Ureter (tissue), 1 donor: ENCODE results near the gene CHP2. TPM values are rescaled to one million over a fixed set of nuclear protein-coding genes. Genes with fewer than 3 reads are reported as not detected.

Experiments used
- total RNA-seq: library from RNA; stranded (reverse); gene quantifications from one replicate; pipeline ENCODE4 v1.2.4, GENCODE V29; 2023
- donor health status: DM: yes; HTN: yes; CAD: no.

The CHP2 gene
- total RNA-seq, 1 donor from 2014 or later = 7.9 TPM

Other genes starting within 250 kb of the CHP2 start
- gene GGA2, start 244.5 kb upstream of the CHP2 start, total RNA-seq = 99.4 TPM
- 45.6 TPM for gene EARS2, start 197.7 kb upstream of the CHP2 start, total RNA-seq
- 51.3 TPM for gene UBFD1, start 197.3 kb upstream of the CHP2 start, total RNA-seq
- 60.1 TPM for gene NDUFAB1, start 158.7 kb upstream of the CHP2 start, total RNA-seq
- 21.3 TPM for gene PALB2, start 113.7 kb upstream of the CHP2 start, total RNA-seq
- 76.8 TPM for gene DCTN5, start 113.6 kb upstream of the CHP2 start, total RNA-seq
- gene PLK1, start 76.1 kb upstream of the CHP2 start, total RNA-seq = 2.1 TPM
- 87.6 TPM for gene ERN2, start 41.8 kb upstream of the CHP2 start, total RNA-seq
- 14.3 TPM for gene PRKCB, start 81.0 kb downstream of the CHP2 start, total RNA-seq